Thyroid gland (tissue), 4 donors: ENCODE results near the gene ANKRD31.
"Not testable (repeated sequence)": the region's sequence is repeated elsewhere in the genome, so short reads cannot be mapped to it uniquely, and the experiment has no call there.

Experiments used
- POLR2A ChIP-seq, 2 donors: fragments of 450-650 bp; IDR thresholded peaks; one replicate each; pipeline ENCODE4 v1.6.1; 2017; ENCODE audit warnings: antibody characterized with exemption in 2 of 2, mild to moderate bottlenecking in 2 of 2, moderate library complexity in 1 of 2
- TF ChIP-seq, protein P1 (sequence below), 6 experiments: fragments of 200-600 bp in 3 of 6; fragments of 450-650 bp in 3 of 6; sonication (generic) in 3 of 6; IDR thresholded peaks; one replicate each; pipeline ENCODE4 v1.5.1; 2016 to 2019; ENCODE audit warnings: antibody characterized with exemption in 6 of 6, mild to moderate bottlenecking in 2 of 6, inconsistent platforms in 1 of 6, moderate library complexity in 1 of 6

DNA sequence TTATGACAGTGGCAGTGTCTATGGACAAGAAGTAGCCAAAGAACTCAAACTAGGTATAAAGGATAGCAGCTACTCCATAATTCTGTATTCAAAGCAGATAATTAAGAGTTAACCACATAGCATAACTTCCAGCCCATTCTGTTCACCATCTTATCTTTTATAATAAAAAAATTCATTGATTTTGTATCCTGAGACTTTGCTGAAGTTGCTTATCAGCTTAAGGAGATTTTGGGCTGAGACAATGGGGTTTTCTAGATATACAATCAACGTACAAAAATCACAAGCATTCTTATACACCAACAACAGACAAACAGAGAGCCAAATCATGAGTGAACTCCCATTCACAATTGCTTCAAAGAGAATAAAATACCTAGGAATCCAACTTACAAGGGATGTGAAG lies 122.4 kb downstream of the ANKRD31 start:
- TF ChIP-seq POLR2A (IDR thresholded peaks at IDR 0.05): not testable (repeated sequence)
- TF ChIP-seq, protein P1, sequence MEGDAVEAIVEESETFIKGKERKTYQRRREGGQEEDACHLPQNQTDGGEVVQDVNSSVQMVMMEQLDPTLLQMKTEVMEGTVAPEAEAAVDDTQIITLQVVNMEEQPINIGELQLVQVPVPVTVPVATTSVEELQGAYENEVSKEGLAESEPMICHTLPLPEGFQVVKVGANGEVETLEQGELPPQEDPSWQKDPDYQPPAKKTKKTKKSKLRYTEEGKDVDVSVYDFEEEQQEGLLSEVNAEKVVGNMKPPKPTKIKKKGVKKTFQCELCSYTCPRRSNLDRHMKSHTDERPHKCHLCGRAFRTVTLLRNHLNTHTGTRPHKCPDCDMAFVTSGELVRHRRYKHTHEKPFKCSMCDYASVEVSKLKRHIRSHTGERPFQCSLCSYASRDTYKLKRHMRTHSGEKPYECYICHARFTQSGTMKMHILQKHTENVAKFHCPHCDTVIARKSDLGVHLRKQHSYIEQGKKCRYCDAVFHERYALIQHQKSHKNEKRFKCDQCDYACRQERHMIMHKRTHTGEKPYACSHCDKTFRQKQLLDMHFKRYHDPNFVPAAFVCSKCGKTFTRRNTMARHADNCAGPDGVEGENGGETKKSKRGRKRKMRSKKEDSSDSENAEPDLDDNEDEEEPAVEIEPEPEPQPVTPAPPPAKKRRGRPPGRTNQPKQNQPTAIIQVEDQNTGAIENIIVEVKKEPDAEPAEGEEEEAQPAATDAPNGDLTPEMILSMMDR (IDR thresholded peaks at IDR 0.05): not testable (repeated sequence)
